Measurements from ENCODE around the gene RIC3.

Gene RIC3

GRCh38 chr11:8105666-8106065, 63.2 kb downstream of the RIC3 start:
- no peak overlapping the region for H3K14ac ChIP-seq (ENCODE audit: low read length in 2 of 2)
- 95% methylated on average over 3 of the region's 3 CpGs for WGBS

GRCh38 chr11:8105133-8105532, 63.7 kb downstream of the RIC3 start:
- peaks cover 0 to 79% of the 10 kb centered on the region in 2 experiments for H3K36me3 ChIP-seq (ENCODE audit: control insufficient read depth in 1 of 2, insufficient read depth in 2 of 2, low read depth in 1 of 2, low read length in 2 of 2)
- no peak overlapping the region for H2BK5ac ChIP-seq (ENCODE audit: low read depth, low read length, poor library complexity, severe bottlenecking)
- H4K8ac ChIP-seq (ENCODE audit: low read length) = no peak overlapping the region
- DNase-seq = no peak
- no peak overlapping the region for H2AFZ ChIP-seq (ENCODE audit: low read depth, low read length)
- H3K4me1 ChIP-seq (ENCODE audit: control insufficient read depth, insufficient read depth, low read depth, low read length) = no peaks in the 10 kb centered on the region
- no peak overlapping the region for H2AK5ac ChIP-seq (ENCODE audit: low read length, severe bottlenecking)
- H3K4me3 ChIP-seq (ENCODE audit: insufficient read depth in 1 of 2, low read depth in 1 of 2, low read length in 2 of 2) = no peak overlapping the region
- no peak overlapping the region for H2BK120ac ChIP-seq (ENCODE audit: low read depth, low read length)
- no peak overlapping the region for H3K4ac ChIP-seq (ENCODE audit: low read depth in 1 of 2, low read length in 2 of 2)
- H2BK15ac ChIP-seq (ENCODE audit: low read depth, poor library complexity, severe bottlenecking) = no peak overlapping the region
- H4K91ac ChIP-seq (ENCODE audit: low read length) = no peak overlapping the region
- H3K9ac ChIP-seq (ENCODE audit: low read length) = no peak overlapping the region
- no peaks in the 10 kb centered on the region for H3K79me1 ChIP-seq (replicated peaks; ENCODE audit: low read length, poor library complexity, severe bottlenecking)
- H3K4me2 ChIP-seq (ENCODE audit: low read length, poor library complexity, severe bottlenecking) = no peak overlapping the region
- no peak overlapping the region for H3K18ac ChIP-seq (ENCODE audit: low read depth in 1 of 2, low read length in 2 of 2)
- H3K14ac ChIP-seq (ENCODE audit: low read length in 2 of 2) = no peak overlapping the region
- no peak overlapping the region for H3K27ac ChIP-seq (ENCODE audit: low read length, poor library complexity, severe bottlenecking)
- no peak overlapping the region for H2BK12ac ChIP-seq (ENCODE audit: low read length in 2 of 2)
- peaks cover 0 to 3% of the 10 kb centered on the region in 2 experiments for H3K27me3 ChIP-seq (ENCODE audit: control insufficient read depth in 1 of 2, insufficient read depth in 1 of 2, low read length in 2 of 2)
- no peak overlapping the region for H3K23ac ChIP-seq (ENCODE audit: low read length in 2 of 2)
- WGBS = 99% methylated on average over 3 of the region's 4 CpGs
- no peaks in the 10 kb centered on the region for H3K9me3 ChIP-seq (ENCODE audit: control insufficient read depth, low read length)

More at GRCh38 chr11:8105666-8106065, 63.2 kb downstream of the RIC3 start:
- peaks cover 0 to 73% of the 10 kb centered on the region in 2 experiments for H3K36me3 ChIP-seq (ENCODE audit: control insufficient read depth in 1 of 2, insufficient read depth in 2 of 2, low read depth in 1 of 2, low read length in 2 of 2)
- H3K27ac ChIP-seq (ENCODE audit: low read length, poor library complexity, severe bottlenecking) = no peak overlapping the region
- no peak overlapping the region for H3K4me3 ChIP-seq (ENCODE audit: insufficient read depth in 1 of 2, low read depth in 1 of 2, low read length in 2 of 2)
- H3K23ac ChIP-seq (ENCODE audit: low read length in 2 of 2) = no peak overlapping the region
- DNase-seq = no peak
- H3K4me1 ChIP-seq (ENCODE audit: control insufficient read depth, insufficient read depth, low read depth, low read length) = no peaks in the 10 kb centered on the region
- no peak overlapping the region for H2BK15ac ChIP-seq (ENCODE audit: low read depth, poor library complexity, severe bottlenecking)
- H2AFZ ChIP-seq (ENCODE audit: low read depth, low read length) = no peak overlapping the region
- no peak overlapping the region for H2BK5ac ChIP-seq (ENCODE audit: low read depth, low read length, poor library complexity, severe bottlenecking)
- no peak overlapping the region for H3K4ac ChIP-seq (ENCODE audit: low read depth in 1 of 2, low read length in 2 of 2)
- H4K91ac ChIP-seq (ENCODE audit: low read length) = no peak overlapping the region
- H3K79me1 ChIP-seq (replicated peaks; ENCODE audit: low read length, poor library complexity, severe bottlenecking) = no peaks in the 10 kb centered on the region
- peaks cover 0 to 9% of the 10 kb centered on the region in 2 experiments for H3K27me3 ChIP-seq (ENCODE audit: control insufficient read depth in 1 of 2, insufficient read depth in 1 of 2, low read length in 2 of 2)
- no peak overlapping the region for H3K9ac ChIP-seq (ENCODE audit: low read length)
- no peak overlapping the region for H3K18ac ChIP-seq (ENCODE audit: low read depth in 1 of 2, low read length in 2 of 2)
- H2BK120ac ChIP-seq (ENCODE audit: low read depth, low read length) = no peak overlapping the region
- H2AK5ac ChIP-seq (ENCODE audit: low read length, severe bottlenecking) = no peak overlapping the region
- H4K8ac ChIP-seq (ENCODE audit: low read length) = no peak overlapping the region
- no peak overlapping the region for H2BK12ac ChIP-seq (ENCODE audit: low read length in 2 of 2)
- no peaks in the 10 kb centered on the region for H3K9me3 ChIP-seq (ENCODE audit: control insufficient read depth, low read length)
- no peak overlapping the region for H3K4me2 ChIP-seq (ENCODE audit: low read length, poor library complexity, severe bottlenecking)

- WGBS = no CpG with 5 or more reads among the region's 2 CpGs
- Histone ChIP-seq H3K9me3 (ENCODE audit: control insufficient read depth, low read length) (no peaks in the 10 kb centered on the region), H3K9ac (ENCODE audit: low read length) (no peak overlapping the region), H3K4me1 (ENCODE audit: control insufficient read depth, insufficient read depth, low read depth, low read length) (no peaks in the 10 kb centered on the region), H3K4ac (ENCODE audit: low read depth in 1 of 2, low read length in 2 of 2) (no peak overlapping the region), H2BK15ac (ENCODE audit: low read depth, poor library complexity, severe bottlenecking) (no peak overlapping the region), H3K4me3 (ENCODE audit: insufficient read depth in 1 of 2, low read depth in 1 of 2, low read length in 2 of 2) (no peak overlapping the region), H3K4me2 (ENCODE audit: low read length, poor library complexity, severe bottlenecking) (no peak overlapping the region), H2BK12ac (ENCODE audit: low read length in 2 of 2) (no peak overlapping the region), H3K23ac (ENCODE audit: low read length in 2 of 2) (no peak overlapping the region), H3K18ac (ENCODE audit: low read depth in 1 of 2, low read length in 2 of 2) (no peak overlapping the region), H2AFZ (ENCODE audit: low read depth, low read length) (no peak overlapping the region), H3K36me3 (ENCODE audit: control insufficient read depth in 1 of 2, insufficient read depth in 2 of 2, low read depth in 1 of 2, low read length in 2 of 2) (peaks cover 0 to 89% of the 10 kb centered on the region in 2 experiments), H2BK5ac (ENCODE audit: low read depth, low read length, poor library complexity, severe bottlenecking) (no peak overlapping the region), H4K91ac (ENCODE audit: low read length) (no peak overlapping the region), H2AK5ac (ENCODE audit: low read length, severe bottlenecking) (no peak overlapping the region), H3K27ac (ENCODE audit: low read length, poor library complexity, severe bottlenecking) (no peak overlapping the region), H2BK120ac (ENCODE audit: low read depth, low read length) (no peak overlapping the region), H3K79me1 (replicated peaks; ENCODE audit: low read length, poor library complexity, severe bottlenecking) (no peaks in the 10 kb centered on the region), H4K8ac (ENCODE audit: low read length) (no peak overlapping the region), H3K14ac (ENCODE audit: low read length in 2 of 2) (no peak overlapping the region), H3K27me3 (ENCODE audit: control insufficient read depth in 1 of 2, insufficient read depth in 1 of 2, low read length in 2 of 2) (no peaks in the 10 kb centered on the region)
- DNase-seq = no peak
These were observed 64.9 kb downstream of the RIC3 start for GRCh38 chr11:8103909-8104308.

GRCh38 chr11:8102965-8103364, 65.9 kb downstream of the RIC3 start:
- H3K18ac ChIP-seq (ENCODE audit: low read depth in 1 of 2, low read length in 2 of 2) = no peak overlapping the region
- 95% methylated on average over 7 of the region's 7 CpGs for WGBS
- H3K4me2 ChIP-seq (ENCODE audit: low read length, poor library complexity, severe bottlenecking) = no peak overlapping the region
- H3K79me1 ChIP-seq (replicated peaks; ENCODE audit: low read length, poor library complexity, severe bottlenecking) = no peaks in the 10 kb centered on the region
- peaks cover 0 to 83% of the 10 kb centered on the region in 2 experiments for H3K36me3 ChIP-seq (ENCODE audit: control insufficient read depth in 1 of 2, insufficient read depth in 2 of 2, low read depth in 1 of 2, low read length in 2 of 2)
- no peak overlapping the region for H2AK5ac ChIP-seq (ENCODE audit: low read length, severe bottlenecking)
- H3K9me3 ChIP-seq (ENCODE audit: control insufficient read depth, low read length) = no peaks in the 10 kb centered on the region
- no peak overlapping the region for H3K14ac ChIP-seq (ENCODE audit: low read length in 2 of 2)
- H2BK15ac ChIP-seq (ENCODE audit: low read depth, poor library complexity, severe bottlenecking) = no peak overlapping the region
- H2BK12ac ChIP-seq (ENCODE audit: low read length in 2 of 2) = no peak overlapping the region
- no peak overlapping the region for H3K27ac ChIP-seq (ENCODE audit: low read length, poor library complexity, severe bottlenecking)
- H3K27me3 ChIP-seq (ENCODE audit: control insufficient read depth in 1 of 2, insufficient read depth in 1 of 2, low read length in 2 of 2) = no peaks in the 10 kb centered on the region
- no peak overlapping the region for H2BK5ac ChIP-seq (ENCODE audit: low read depth, low read length, poor library complexity, severe bottlenecking)
- H3K4ac ChIP-seq (ENCODE audit: low read depth in 1 of 2, low read length in 2 of 2) = no peak overlapping the region
- no peak overlapping the region for H3K9ac ChIP-seq (ENCODE audit: low read length)
- no peak overlapping the region for H3K23ac ChIP-seq (ENCODE audit: low read length in 2 of 2)
- DNase-seq = no peak
- H3K4me1 ChIP-seq (ENCODE audit: control insufficient read depth, insufficient read depth, low read depth, low read length) = no peaks in the 10 kb centered on the region
- no peak overlapping the region for H4K91ac ChIP-seq (ENCODE audit: low read length)
- no peak overlapping the region for H2BK120ac ChIP-seq (ENCODE audit: low read depth, low read length)
- H2AFZ ChIP-seq (ENCODE audit: low read depth, low read length) = no peak overlapping the region
- no peak overlapping the region for H3K4me3 ChIP-seq (ENCODE audit: insufficient read depth in 1 of 2, low read depth in 1 of 2, low read length in 2 of 2)
- no peak overlapping the region for H4K8ac ChIP-seq (ENCODE audit: low read length)

Data from mesenchymal stem cell (in vitro differentiated cells and primary cell).